Measurements from ENCODE around the gene LEF1.

Gene LEF1

DNA sequence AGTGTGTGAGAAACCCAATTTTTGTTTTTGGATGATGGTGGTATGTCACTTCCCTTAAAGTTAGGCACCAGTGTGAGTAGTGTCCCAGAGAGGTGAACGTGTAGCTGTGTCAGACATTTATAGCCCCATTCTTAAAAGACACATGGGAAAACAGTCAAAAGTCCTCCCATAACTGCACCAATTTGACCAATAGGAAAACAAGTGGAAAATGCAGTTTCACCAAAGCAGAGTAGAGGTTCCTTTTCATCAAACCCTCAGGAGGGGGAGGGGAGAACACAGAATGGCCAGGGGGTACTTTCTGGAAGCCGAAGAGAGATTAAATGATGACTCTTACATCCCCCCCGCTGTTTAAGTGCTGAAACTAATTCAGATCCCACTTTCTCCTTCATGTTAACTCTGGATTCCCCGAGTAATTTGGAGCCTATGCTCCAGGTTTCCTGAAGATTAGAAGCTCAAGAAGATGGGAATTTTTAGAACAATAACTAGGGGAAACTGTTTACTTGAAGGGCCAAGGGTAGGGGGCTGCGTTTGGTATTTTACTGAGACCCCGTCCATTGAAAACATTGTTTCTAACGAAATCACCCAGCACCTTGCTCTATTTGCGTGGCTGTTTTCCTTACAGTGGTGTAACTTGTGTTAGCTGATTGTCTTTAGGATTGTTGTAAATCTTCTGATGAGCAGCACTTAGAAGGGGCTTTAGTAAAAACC, 2.1 kb upstream of the LEF1 start:
- Mint-ChIP-seq H3K36me3 (ENCODE audit: low read depth) (no peaks in the 10 kb centered on the region), H3K4me1 (ENCODE audit: low read depth) (peaks cover 48% of the 10 kb centered on the region)

DNA sequence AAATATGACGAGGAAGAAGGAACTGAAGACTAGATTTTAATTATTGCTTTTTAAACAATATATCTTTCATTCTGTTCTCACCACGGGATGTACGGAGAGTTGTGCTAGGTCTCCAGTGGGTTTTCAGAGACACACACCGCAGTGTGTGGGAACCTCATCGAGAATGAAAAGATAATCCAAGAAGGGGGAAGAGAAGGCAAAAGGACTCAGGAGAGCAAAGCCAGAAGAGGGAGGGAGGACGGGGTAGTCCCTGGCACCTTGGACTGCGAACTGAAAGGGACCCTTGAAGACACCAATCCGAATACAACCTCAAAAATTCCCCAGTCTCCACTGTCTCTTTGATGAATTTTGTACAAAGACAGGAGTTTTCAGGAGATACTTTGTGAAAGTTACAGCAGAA, 932 bp upstream of the LEF1 start:
- Mint-ChIP-seq H3K27me3 (peaks cover 94% of the 10 kb centered on the region), H3K36me3 (ENCODE audit: low read depth) (no peaks in the 10 kb centered on the region), H3K9me3 (no peaks in the 10 kb centered on the region), H3K4me1 (ENCODE audit: low read depth) (peaks cover 48% of the 10 kb centered on the region), H3K27ac (no peak overlapping the region), H3K4me3 (no peak overlapping the region)
- intact Hi-C loops (cut with micrococcal nuclease) = no loop called here

More for the DNA sequence above, 2.1 kb upstream of the LEF1 start:
- no peaks in the 10 kb centered on the region for H3K9me3 Mint-ChIP-seq
- no peak overlapping the region for H3K4me3 Mint-ChIP-seq
- peaks cover 92% of the 10 kb centered on the region for H3K27me3 Mint-ChIP-seq
- intact Hi-C loops (cut with micrococcal nuclease) = no loop called here
- no peak overlapping the region for H3K27ac Mint-ChIP-seq

DNA sequence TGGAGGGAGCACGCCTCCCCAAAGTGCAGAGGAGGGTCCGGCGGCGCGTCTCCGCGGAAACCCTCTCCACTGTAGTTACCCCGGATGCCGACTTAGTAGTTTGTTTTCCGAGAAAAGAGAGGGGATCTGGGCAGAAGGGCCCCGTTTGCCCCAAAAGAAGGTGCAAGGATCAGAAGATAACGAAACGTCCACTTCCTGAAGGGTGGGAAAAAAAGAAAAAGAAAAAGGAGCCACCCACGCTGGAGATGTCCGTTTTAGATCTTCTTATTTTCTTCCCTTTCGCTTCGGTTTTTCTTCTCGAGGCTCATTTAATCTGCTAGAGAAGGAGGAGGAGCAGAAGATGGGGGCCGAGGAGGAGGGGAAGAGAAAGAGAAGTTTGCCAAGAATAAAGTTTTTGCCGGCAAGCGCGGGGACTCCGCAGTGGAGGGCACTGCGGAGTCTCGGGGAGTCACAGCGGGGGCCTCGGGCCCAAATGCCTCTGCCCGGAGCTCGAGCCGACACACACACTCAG, 517 bp downstream of the LEF1 start:
- Mint-ChIP-seq H3K9me3 (no peaks in the 10 kb centered on the region), H3K36me3 (ENCODE audit: low read depth) (no peaks in the 10 kb centered on the region), H3K4me3 (peak overlapping the region; percentile 80), H3K4me1 (ENCODE audit: low read depth) (peaks cover 48% of the 10 kb centered on the region), H3K27ac (no peak overlapping the region), H3K27me3 (peaks cover 82% of the 10 kb centered on the region)
- intact Hi-C loops (cut with micrococcal nuclease) = no loop called here

DNA sequence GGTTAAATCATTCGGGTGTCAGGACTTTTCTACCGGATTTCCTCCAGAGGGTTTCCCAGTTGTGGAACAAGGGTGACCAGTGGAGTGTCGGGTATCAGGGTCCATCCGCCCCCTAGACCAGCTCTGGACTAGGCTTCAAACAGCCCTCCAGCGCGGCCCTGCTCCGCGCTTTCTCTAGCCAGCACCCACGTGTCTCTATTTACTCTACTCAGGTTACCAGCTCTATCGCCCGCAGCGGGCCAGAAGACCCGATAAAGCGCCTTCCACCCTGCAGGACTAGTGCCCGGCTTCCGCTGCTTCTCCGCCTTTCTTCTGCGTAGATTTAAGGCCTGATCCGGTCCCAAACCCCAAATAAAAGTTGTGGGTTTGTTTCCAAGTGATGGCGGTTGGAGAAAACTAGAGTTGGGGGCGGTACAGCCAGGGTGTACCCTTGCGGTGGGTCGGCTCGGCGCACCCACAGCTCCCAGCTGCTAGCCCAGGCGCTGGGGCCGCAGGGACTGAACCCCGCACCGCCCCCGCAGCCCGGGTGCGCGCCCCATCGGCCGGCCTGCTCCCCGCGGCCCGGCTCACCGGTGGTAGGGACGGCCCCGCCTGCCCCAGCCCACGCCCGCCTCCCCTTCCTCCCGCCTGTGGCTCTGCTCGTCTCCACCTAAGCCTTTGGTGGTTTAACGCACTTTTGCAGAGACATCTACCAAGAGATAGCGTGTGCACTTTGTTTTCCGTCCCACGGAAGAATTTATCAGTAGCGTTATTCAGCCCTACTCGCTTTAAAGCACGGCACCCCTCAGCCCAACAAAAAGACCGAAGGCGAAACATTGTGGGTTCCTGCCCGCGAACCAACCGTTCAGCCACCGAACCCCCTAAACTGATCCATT, 2.1 kb downstream of the LEF1 start:
- peak overlapping the region; percentile 82 for H3K4me3 Mint-ChIP-seq
- H3K4me1 Mint-ChIP-seq (ENCODE audit: low read depth) = peaks cover 36% of the 10 kb centered on the region
- no peaks in the 10 kb centered on the region for H3K36me3 Mint-ChIP-seq (ENCODE audit: low read depth)
- H3K9me3 Mint-ChIP-seq = no peaks in the 10 kb centered on the region
- H3K27ac Mint-ChIP-seq = peak overlapping the region; percentile 26
- H3K27me3 Mint-ChIP-seq = peaks cover 77% of the 10 kb centered on the region
- intact Hi-C loops (cut with micrococcal nuclease) = no loop called here

DNA sequence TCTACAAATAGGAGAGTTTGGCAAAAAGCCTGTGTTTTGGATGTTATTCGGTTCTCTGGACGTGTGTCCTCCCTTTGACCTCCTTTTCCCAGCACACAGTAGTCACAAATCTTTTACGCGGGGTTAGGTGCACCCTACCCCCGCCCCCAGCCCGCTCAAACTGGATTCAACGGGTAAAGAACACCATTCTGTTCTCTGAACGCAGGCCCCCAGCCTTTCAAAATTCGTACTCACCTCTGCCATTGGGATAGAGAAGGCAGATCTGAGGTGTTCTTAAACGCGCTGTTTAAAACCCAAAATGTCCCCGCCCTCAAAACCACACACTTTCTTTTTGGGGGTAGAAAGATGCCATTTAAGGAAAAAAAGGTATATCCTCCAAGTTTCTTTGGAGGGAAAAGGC, 2.7 kb downstream of the LEF1 start:
- Mint-ChIP-seq H3K36me3 (ENCODE audit: low read depth) (no peaks in the 10 kb centered on the region), H3K27ac (no peak overlapping the region), H3K4me3 (no peak overlapping the region), H3K4me1 (ENCODE audit: low read depth) (peaks cover 29% of the 10 kb centered on the region), H3K9me3 (no peaks in the 10 kb centered on the region), H3K27me3 (peaks cover 72% of the 10 kb centered on the region)
- intact Hi-C loops (cut with micrococcal nuclease) = no loop called here

DNA sequence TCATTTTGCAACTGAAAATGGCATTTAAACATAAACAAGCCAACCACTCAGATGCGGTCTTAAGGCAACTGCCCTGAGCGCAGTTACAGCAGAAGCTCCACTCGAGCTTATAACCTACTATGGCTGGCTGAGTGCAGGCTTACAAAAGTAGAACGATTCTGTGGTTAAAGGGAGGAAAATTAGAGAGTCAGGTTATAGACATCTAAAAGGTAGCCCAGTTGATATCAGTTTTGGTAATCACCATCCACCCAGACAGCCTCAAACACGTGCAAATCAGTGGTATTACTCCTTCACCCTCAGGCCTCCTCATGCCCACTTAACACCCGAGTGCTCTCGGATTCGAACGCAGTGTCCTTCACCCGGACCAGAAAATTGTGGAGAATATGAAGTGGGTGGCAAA, 3.1 kb downstream of the LEF1 start:
- H3K27me3 Mint-ChIP-seq = peaks cover 72% of the 10 kb centered on the region
- H3K36me3 Mint-ChIP-seq (ENCODE audit: low read depth) = no peaks in the 10 kb centered on the region
- no peaks in the 10 kb centered on the region for H3K9me3 Mint-ChIP-seq
- H3K27ac Mint-ChIP-seq = no peak overlapping the region
- intact Hi-C loops (cut with micrococcal nuclease) = no loop called here
- H3K4me3 Mint-ChIP-seq = no peak overlapping the region
- H3K4me1 Mint-ChIP-seq (ENCODE audit: low read depth) = peaks cover 28% of the 10 kb centered on the region

DNA sequence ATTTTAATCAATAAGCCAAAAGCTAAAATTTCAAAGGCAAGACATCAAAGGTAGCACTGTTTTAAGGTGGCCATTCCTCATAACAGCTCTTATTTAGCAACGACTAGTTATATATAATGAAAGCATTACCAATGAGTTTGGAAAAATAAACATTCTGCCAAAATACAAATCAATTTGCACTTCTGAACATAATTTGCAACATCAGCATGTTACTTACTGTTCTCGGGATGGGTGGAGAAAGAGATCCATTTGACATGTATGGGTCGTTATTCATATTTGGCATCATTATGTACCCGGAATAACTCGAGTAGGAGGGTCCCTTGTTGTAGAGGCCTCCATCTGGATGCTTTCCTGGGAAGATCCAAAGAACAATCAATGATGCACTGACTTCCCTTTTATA, 5.4 kb downstream of the LEF1 start:
- Mint-ChIP-seq H3K9me3 (no peaks in the 10 kb centered on the region), H3K27ac (no peak overlapping the region), H3K36me3 (ENCODE audit: low read depth) (no peaks in the 10 kb centered on the region), H3K27me3 (peaks cover 61% of the 10 kb centered on the region), H3K4me3 (no peak overlapping the region), H3K4me1 (ENCODE audit: low read depth) (peaks cover 17% of the 10 kb centered on the region)
- intact Hi-C loops (cut with micrococcal nuclease) = no loop called here

DNA sequence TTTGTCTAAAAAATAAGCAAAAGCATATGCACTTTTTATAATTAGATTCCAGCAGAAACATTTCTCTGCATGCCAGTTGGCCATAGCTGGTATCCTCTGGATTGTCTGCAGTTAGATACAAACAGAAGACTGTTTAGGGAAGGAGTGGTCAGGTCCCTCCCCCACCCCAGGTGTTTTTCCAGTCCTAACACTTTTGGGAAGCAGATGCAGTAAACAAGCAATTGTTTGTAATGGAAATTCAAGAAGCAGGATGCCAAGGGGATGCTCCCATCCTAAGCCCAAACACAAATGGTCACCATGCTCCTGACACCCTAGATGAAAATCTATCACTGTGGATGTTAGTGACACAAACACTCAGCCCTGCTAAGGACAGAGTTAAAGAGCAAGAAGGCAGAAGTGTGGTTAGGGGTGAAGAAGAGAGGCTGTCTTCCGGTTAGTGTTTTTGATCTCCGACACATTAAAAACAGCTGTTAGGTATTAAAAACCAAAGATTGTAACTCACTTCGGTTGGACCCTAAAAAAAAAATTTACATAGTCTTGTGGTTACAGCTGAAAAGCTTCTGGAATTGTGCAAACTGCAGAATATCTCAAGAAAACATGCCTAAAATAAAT, 7.9 kb downstream of the LEF1 start:
- no peaks in the 10 kb centered on the region for H3K4me1 Mint-ChIP-seq (ENCODE audit: low read depth)
- intact Hi-C loops (cut with micrococcal nuclease) = no loop called here
- H3K9me3 Mint-ChIP-seq = no peaks in the 10 kb centered on the region
- no peak overlapping the region for H3K27ac Mint-ChIP-seq
- no peaks in the 10 kb centered on the region for H3K36me3 Mint-ChIP-seq (ENCODE audit: low read depth)
- H3K4me3 Mint-ChIP-seq = no peak overlapping the region
- peaks cover 44% of the 10 kb centered on the region for H3K27me3 Mint-ChIP-seq

DNA sequence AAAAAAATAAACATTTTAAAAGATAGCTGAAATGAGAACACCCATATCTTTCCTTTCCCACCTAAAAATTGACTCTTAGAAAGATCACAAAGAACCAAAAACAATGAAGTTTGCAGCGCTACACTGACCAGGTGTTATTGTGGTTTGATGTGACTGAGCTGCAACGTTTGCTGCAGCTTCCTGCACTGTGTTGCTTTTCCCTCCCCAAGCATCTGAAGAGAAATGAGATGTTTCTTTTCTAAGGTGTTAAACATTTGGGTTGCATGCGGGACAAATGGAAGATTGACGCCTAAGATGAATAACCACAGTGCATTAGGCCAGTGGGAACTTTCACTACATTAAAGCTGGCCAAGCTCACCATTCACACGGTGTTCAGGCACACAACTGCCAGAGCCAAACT, 8.9 kb downstream of the LEF1 start:
- intact Hi-C loops (cut with micrococcal nuclease) = no loop called here
- peaks cover 4% of the 10 kb centered on the region for H3K4me1 Mint-ChIP-seq (ENCODE audit: low read depth)
- H3K4me3 Mint-ChIP-seq = no peak overlapping the region
- H3K9me3 Mint-ChIP-seq = no peaks in the 10 kb centered on the region
- H3K27me3 Mint-ChIP-seq = peaks cover 34% of the 10 kb centered on the region
- H3K27ac Mint-ChIP-seq = no peak overlapping the region
- H3K36me3 Mint-ChIP-seq (ENCODE audit: low read depth) = no peaks in the 10 kb centered on the region

DNA sequence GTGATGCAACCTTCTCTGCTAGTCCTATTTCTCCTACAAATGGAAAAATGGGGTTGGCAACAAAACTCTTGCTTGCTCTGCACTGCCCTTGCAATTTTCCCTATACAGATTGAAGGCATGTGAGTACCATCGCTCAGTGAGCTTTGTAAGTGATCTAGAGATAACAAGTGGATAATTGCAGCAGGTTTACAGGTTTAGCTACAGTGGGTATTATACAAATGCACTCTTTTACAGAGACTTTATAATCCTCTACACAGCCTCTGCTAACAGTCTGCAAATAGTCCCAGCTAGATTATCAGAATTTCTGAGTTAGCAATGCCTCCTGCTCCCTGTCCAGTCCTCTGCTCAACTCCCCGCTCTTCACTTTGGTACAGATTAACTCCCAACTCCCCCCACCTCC, 11.1 kb downstream of the LEF1 start:
- H3K27ac Mint-ChIP-seq = no peak overlapping the region

DNA sequence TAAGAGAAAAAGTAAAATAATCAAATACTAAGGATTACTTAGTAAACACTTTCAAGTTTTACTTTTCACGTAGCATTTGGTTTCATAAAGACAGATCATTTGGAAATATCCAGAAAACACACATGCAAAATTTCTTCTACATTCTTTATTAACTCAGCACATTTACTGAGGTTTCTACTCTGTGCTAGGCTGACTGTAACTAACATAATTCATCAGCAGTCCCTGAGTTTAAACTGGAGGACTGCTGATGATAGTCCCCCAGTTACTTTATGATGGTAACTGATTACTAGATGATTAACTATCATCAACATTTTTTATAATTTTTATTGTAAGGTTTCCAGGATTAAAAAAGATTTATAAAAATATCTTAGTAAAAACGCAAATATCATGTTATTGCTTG, 12.3 kb downstream of the LEF1 start:
- H3K27me3 Mint-ChIP-seq = peaks cover 25% of the 10 kb centered on the region
- no peaks in the 10 kb centered on the region for H3K9me3 Mint-ChIP-seq
- H3K36me3 Mint-ChIP-seq (ENCODE audit: low read depth) = no peaks in the 10 kb centered on the region
- intact Hi-C loops (cut with micrococcal nuclease) = no loop called here
- H3K27ac Mint-ChIP-seq = no peak overlapping the region
- H3K4me3 Mint-ChIP-seq = no peak overlapping the region
- peaks cover 4% of the 10 kb centered on the region for H3K4me1 Mint-ChIP-seq (ENCODE audit: low read depth)

More for the DNA sequence above, 11.1 kb downstream of the LEF1 start:
- peaks cover 26% of the 10 kb centered on the region for H3K27me3 Mint-ChIP-seq
- peaks cover 4% of the 10 kb centered on the region for H3K4me1 Mint-ChIP-seq (ENCODE audit: low read depth)
- intact Hi-C loops (cut with micrococcal nuclease) = no loop called here
- no peaks in the 10 kb centered on the region for H3K9me3 Mint-ChIP-seq
- H3K36me3 Mint-ChIP-seq (ENCODE audit: low read depth) = no peaks in the 10 kb centered on the region
- H3K4me3 Mint-ChIP-seq = no peak overlapping the region

DNA sequence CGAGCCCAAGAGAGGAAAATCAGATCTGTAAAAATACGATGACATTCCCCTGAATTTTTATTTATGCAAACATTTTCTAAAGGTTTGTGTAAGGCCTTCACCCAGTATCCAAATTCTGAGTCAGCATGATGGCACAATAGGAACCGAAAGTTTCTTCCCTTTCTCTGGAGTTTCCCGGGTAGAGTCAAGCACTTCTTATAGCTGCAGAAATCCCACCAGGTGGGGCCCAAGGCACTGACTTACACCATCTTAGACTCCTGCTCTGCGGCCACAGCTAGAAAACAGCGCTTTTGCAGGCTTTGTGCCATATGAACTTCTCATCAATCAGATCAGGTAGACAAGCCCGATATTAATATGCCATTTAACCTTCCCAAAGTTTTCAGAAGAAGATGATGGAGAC, 13.4 kb downstream of the LEF1 start:
- intact Hi-C loops (cut with micrococcal nuclease) = no loop called here
- H3K4me3 Mint-ChIP-seq = no peak overlapping the region
- peaks cover 4% of the 10 kb centered on the region for H3K4me1 Mint-ChIP-seq (ENCODE audit: low read depth)
- no peaks in the 10 kb centered on the region for H3K36me3 Mint-ChIP-seq (ENCODE audit: low read depth)
- H3K27ac Mint-ChIP-seq = no peak overlapping the region
- H3K27me3 Mint-ChIP-seq = peaks cover 18% of the 10 kb centered on the region
- no peaks in the 10 kb centered on the region for H3K9me3 Mint-ChIP-seq

DNA sequence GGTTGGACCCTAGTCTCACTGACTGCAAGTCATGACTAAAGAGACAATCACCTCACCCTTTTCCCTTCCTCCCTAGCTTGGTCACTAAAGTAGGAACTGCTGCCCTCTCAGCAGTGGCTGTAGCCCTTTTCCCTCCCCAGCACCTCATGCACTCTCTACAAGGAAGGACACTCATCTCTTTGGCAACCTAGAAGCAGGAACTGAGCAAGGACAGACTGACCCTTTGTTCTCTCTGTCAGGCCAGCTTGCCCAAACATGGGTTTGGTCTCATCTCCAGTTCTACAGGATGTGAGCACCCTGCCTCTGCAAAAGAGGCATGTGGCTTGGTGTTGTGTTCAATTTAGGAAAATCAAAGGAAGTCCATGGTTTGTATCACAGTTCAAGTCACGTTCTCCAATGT, 15.8 kb downstream of the LEF1 start:
- Mint-ChIP-seq H3K27ac (no peak overlapping the region), H3K4me3 (no peak overlapping the region), H3K9me3 (no peaks in the 10 kb centered on the region), H3K4me1 (ENCODE audit: low read depth) (peaks cover 4% of the 10 kb centered on the region), H3K36me3 (ENCODE audit: low read depth) (no peaks in the 10 kb centered on the region), H3K27me3 (peaks cover 8% of the 10 kb centered on the region)
- intact Hi-C loops (cut with micrococcal nuclease) = no loop called here
